WERI-Rb-1 (cell line): ENCODE measurements around the gene TBXAS1.

Source experiments
- DNase-seq: peaks from one replicate; pipeline ENCODE4 v3.0.0-alpha.2; 2020
- H3K27ac ChIP-seq: fragments of 250-450 bp; sonication (Bioruptor Pico); 2 replicates; pipeline ENCODE4 v1.5.1; 2020; ENCODE audit warnings: mild to moderate bottlenecking, moderate library complexity
- H3K27me3 ChIP-seq: fragments of 250-450 bp; sonication (Bioruptor Pico); 2 replicates; pipeline ENCODE4 v1.5.1; 2021; ENCODE audit warnings: mild to moderate bottlenecking, low read depth, moderate library complexity; ENCODE audit not compliant: insufficient read depth, severe bottlenecking
- H3K36me3 ChIP-seq: fragments of 250-450 bp; sonication (Bioruptor Pico); 2 replicates; pipeline ENCODE4 v1.5.1; 2020; ENCODE audit warnings: mild to moderate bottlenecking, moderate library complexity
- H3K4me3 ChIP-seq: 2 replicates; pipeline ENCODE4 v1.5.1; 2011; ENCODE audit warnings: low read depth, mild to moderate bottlenecking, control low read depth, low read length
- H3K9me3 ChIP-seq: fragments of 250-450 bp; sonication (Bioruptor Pico); 2 replicates; pipeline ENCODE4 v1.5.1; 2021; ENCODE audit warnings: mild to moderate bottlenecking, moderate library complexity; ENCODE audit not compliant: severe bottlenecking
- CTCF ChIP-seq: IDR thresholded peaks from 2 replicates; pipeline ENCODE4 v1.5.1; 2011; ENCODE audit warnings: low read depth, mild to moderate bottlenecking, control low read depth, inconsistent platforms, low read length

The TBXAS1 gene

GRCh38 chr7:139989366-139990141, 160.5 kb downstream of the TBXAS1 start:
- Histone ChIP-seq H3K4me3 (no peak overlapping the region), H3K27ac (no peak overlapping the region), H3K27me3 (no peaks in the 10 kb centered on the region), H3K36me3 (no peaks in the 10 kb centered on the region), H3K9me3 (no peaks in the 10 kb centered on the region)
- TF ChIP-seq CTCF = no peak
- no peak for DNase-seq

- H3K27ac ChIP-seq = no peak overlapping the region
- no peak for DNase-seq
- no peak overlapping the region for H3K4me3 ChIP-seq
- no peaks in the 10 kb centered on the region for H3K27me3 ChIP-seq
- no peaks in the 10 kb centered on the region for H3K9me3 ChIP-seq
- TF ChIP-seq CTCF = no peak
- no peaks in the 10 kb centered on the region for H3K36me3 ChIP-seq
Observed at GRCh38 chr7:139990142-139990535, 161.1 kb downstream of the TBXAS1 start.

GRCh38 chr7:139990571-139991268, 161.7 kb downstream of the TBXAS1 start:
- no peak overlapping the region for H3K4me3 ChIP-seq
- no peak overlapping the region for H3K27ac ChIP-seq
- TF ChIP-seq CTCF = no peak
- no peaks in the 10 kb centered on the region for H3K36me3 ChIP-seq
- no peak for DNase-seq
- H3K9me3 ChIP-seq = no peaks in the 10 kb centered on the region
- no peaks in the 10 kb centered on the region for H3K27me3 ChIP-seq

GRCh38 chr7:139991269-139991666, 162.2 kb downstream of the TBXAS1 start:
- Histone ChIP-seq H3K4me3 (no peak overlapping the region), H3K9me3 (no peaks in the 10 kb centered on the region), H3K27me3 (no peaks in the 10 kb centered on the region), H3K27ac (no peak overlapping the region), H3K36me3 (no peaks in the 10 kb centered on the region)
- TF ChIP-seq CTCF = no peak
- DNase-seq = no peak

- no peak overlapping the region for H3K4me3 ChIP-seq
- TF ChIP-seq CTCF = no peak
- H3K27ac ChIP-seq = no peak overlapping the region
- no peaks in the 10 kb centered on the region for H3K27me3 ChIP-seq
- H3K9me3 ChIP-seq = no peaks in the 10 kb centered on the region
- no peak for DNase-seq
- H3K36me3 ChIP-seq = no peaks in the 10 kb centered on the region
Observed at GRCh38 chr7:139991911-139992310, 162.8 kb downstream of the TBXAS1 start.
